Measurements from ENCODE around the gene DOCK1.

DOCK1 gene

GRCh38 chr10:127046975-127047877 is 142.0 kb downstream of the DOCK1 start:
- no peaks in the 10 kb centered on the region for H3K9me3 ChIP-seq (ENCODE audit: control insufficient read depth, low read length)
- no peak overlapping the region for H3K14ac ChIP-seq (ENCODE audit: low read length in 2 of 2)
- no peak overlapping the region for H3K9ac ChIP-seq (ENCODE audit: low read length)
- peak overlapping the region in 1 of 2 experiments; percentile 31 for H3K4me3 ChIP-seq (ENCODE audit: insufficient read depth in 1 of 2, low read depth in 1 of 2, low read length in 2 of 2)
- H4K8ac ChIP-seq (ENCODE audit: low read length): no peak overlapping the region
- WGBS: 93% methylated on average over 5 of the region's 7 CpGs
- H2AK5ac ChIP-seq (ENCODE audit: low read length, severe bottlenecking): no peak overlapping the region
- H2BK12ac ChIP-seq (ENCODE audit: low read length in 2 of 2): no peak overlapping the region
- H2BK15ac ChIP-seq (ENCODE audit: low read depth, poor library complexity, severe bottlenecking): no peak overlapping the region
- no peak overlapping the region for H2AFZ ChIP-seq (ENCODE audit: low read depth, low read length)
- H3K18ac ChIP-seq (ENCODE audit: low read depth in 1 of 2, low read length in 2 of 2): no peak overlapping the region
- peak overlapping the region; percentile 16 for H3K4me2 ChIP-seq (ENCODE audit: low read length, poor library complexity, severe bottlenecking)
- no peaks in the 10 kb centered on the region for H3K27me3 ChIP-seq (ENCODE audit: control insufficient read depth in 1 of 2, insufficient read depth in 1 of 2, low read length in 2 of 2)
- H2BK120ac ChIP-seq (ENCODE audit: low read depth, low read length): no peak overlapping the region
- DNase-seq: peak; percentile 35
- H3K4me1 ChIP-seq (ENCODE audit: control insufficient read depth, insufficient read depth, low read depth, low read length): peaks cover 3% of the 10 kb centered on the region
- H2BK5ac ChIP-seq (ENCODE audit: low read depth, low read length, poor library complexity, severe bottlenecking): no peak overlapping the region
- no peak overlapping the region for H3K4ac ChIP-seq (ENCODE audit: low read depth in 1 of 2, low read length in 2 of 2)
- peaks cover 13% of the 10 kb centered on the region for H3K79me1 ChIP-seq (replicated peaks; ENCODE audit: low read length, poor library complexity, severe bottlenecking)
- H3K36me3 ChIP-seq (ENCODE audit: control insufficient read depth in 1 of 2, insufficient read depth in 2 of 2, low read depth in 1 of 2, low read length in 2 of 2): peaks cover 27 to 51% of the 10 kb centered on the region in 2 experiments
- peak overlapping the region; percentile 32 for H3K27ac ChIP-seq (ENCODE audit: low read length, poor library complexity, severe bottlenecking)
- H3K23ac ChIP-seq (ENCODE audit: low read length in 2 of 2): no peak overlapping the region
- no peak overlapping the region for H4K91ac ChIP-seq (ENCODE audit: low read length)

GRCh38 chr10:127047878-127048238 is 142.6 kb downstream of the DOCK1 start:
- no peak for DNase-seq
- Histone ChIP-seq H3K9me3 (ENCODE audit: control insufficient read depth, low read length) (no peaks in the 10 kb centered on the region), H2BK12ac (ENCODE audit: low read length in 2 of 2) (no peak overlapping the region), H2AFZ (ENCODE audit: low read depth, low read length) (no peak overlapping the region), H3K9ac (ENCODE audit: low read length) (no peak overlapping the region), H4K8ac (ENCODE audit: low read length) (no peak overlapping the region), H3K4me3 (ENCODE audit: insufficient read depth in 1 of 2, low read depth in 1 of 2, low read length in 2 of 2) (peak overlapping the region in 1 of 2 experiments; percentile 31), H2BK5ac (ENCODE audit: low read depth, low read length, poor library complexity, severe bottlenecking) (no peak overlapping the region), H3K4me2 (ENCODE audit: low read length, poor library complexity, severe bottlenecking) (no peak overlapping the region), H3K27me3 (ENCODE audit: control insufficient read depth in 1 of 2, insufficient read depth in 1 of 2, low read length in 2 of 2) (no peaks in the 10 kb centered on the region), H3K18ac (ENCODE audit: low read depth in 1 of 2, low read length in 2 of 2) (no peak overlapping the region), H3K79me1 (replicated peaks; ENCODE audit: low read length, poor library complexity, severe bottlenecking) (peaks cover 12% of the 10 kb centered on the region), H2BK120ac (ENCODE audit: low read depth, low read length) (no peak overlapping the region), H2BK15ac (ENCODE audit: low read depth, poor library complexity, severe bottlenecking) (no peak overlapping the region), H4K91ac (ENCODE audit: low read length) (no peak overlapping the region), H3K4ac (ENCODE audit: low read depth in 1 of 2, low read length in 2 of 2) (no peak overlapping the region), H3K14ac (ENCODE audit: low read length in 2 of 2) (no peak overlapping the region), H3K23ac (ENCODE audit: low read length in 2 of 2) (no peak overlapping the region), H3K27ac (ENCODE audit: low read length, poor library complexity, severe bottlenecking) (no peak overlapping the region), H2AK5ac (ENCODE audit: low read length, severe bottlenecking) (no peak overlapping the region), H3K36me3 (ENCODE audit: control insufficient read depth in 1 of 2, insufficient read depth in 2 of 2, low read depth in 1 of 2, low read length in 2 of 2) (peaks cover 27 to 50% of the 10 kb centered on the region in 2 experiments), H3K4me1 (ENCODE audit: control insufficient read depth, insufficient read depth, low read depth, low read length) (peaks cover 3% of the 10 kb centered on the region)
- WGBS: 97% methylated on average over 6 of the region's 6 CpGs

- no peak overlapping the region for H2BK15ac ChIP-seq (ENCODE audit: low read depth, poor library complexity, severe bottlenecking)
- DNase-seq: no peak
- H3K4ac ChIP-seq (ENCODE audit: low read depth in 1 of 2, low read length in 2 of 2): no peak overlapping the region
- peaks cover 25 to 50% of the 10 kb centered on the region in 2 experiments for H3K36me3 ChIP-seq (ENCODE audit: control insufficient read depth in 1 of 2, insufficient read depth in 2 of 2, low read depth in 1 of 2, low read length in 2 of 2)
- H3K9me3 ChIP-seq (ENCODE audit: control insufficient read depth, low read length): no peaks in the 10 kb centered on the region
- no peak overlapping the region for H4K91ac ChIP-seq (ENCODE audit: low read length)
- no peak overlapping the region for H3K14ac ChIP-seq (ENCODE audit: low read length in 2 of 2)
- no peak overlapping the region for H2AK5ac ChIP-seq (ENCODE audit: low read length, severe bottlenecking)
- H2AFZ ChIP-seq (ENCODE audit: low read depth, low read length): no peak overlapping the region
- 95% methylated on average over 5 of the region's 6 CpGs for WGBS
- H3K4me3 ChIP-seq (ENCODE audit: insufficient read depth in 1 of 2, low read depth in 1 of 2, low read length in 2 of 2): no peak overlapping the region
- H2BK120ac ChIP-seq (ENCODE audit: low read depth, low read length): no peak overlapping the region
- H3K4me1 ChIP-seq (ENCODE audit: control insufficient read depth, insufficient read depth, low read depth, low read length): peaks cover 3% of the 10 kb centered on the region
- H3K23ac ChIP-seq (ENCODE audit: low read length in 2 of 2): no peak overlapping the region
- no peak overlapping the region for H3K27ac ChIP-seq (ENCODE audit: low read length, poor library complexity, severe bottlenecking)
- no peak overlapping the region for H2BK5ac ChIP-seq (ENCODE audit: low read depth, low read length, poor library complexity, severe bottlenecking)
- H3K27me3 ChIP-seq (ENCODE audit: control insufficient read depth in 1 of 2, insufficient read depth in 1 of 2, low read length in 2 of 2): no peaks in the 10 kb centered on the region
- no peak overlapping the region for H3K4me2 ChIP-seq (ENCODE audit: low read length, poor library complexity, severe bottlenecking)
- peaks cover 12% of the 10 kb centered on the region for H3K79me1 ChIP-seq (replicated peaks; ENCODE audit: low read length, poor library complexity, severe bottlenecking)
- no peak overlapping the region for H2BK12ac ChIP-seq (ENCODE audit: low read length in 2 of 2)
- H4K8ac ChIP-seq (ENCODE audit: low read length): no peak overlapping the region
- H3K9ac ChIP-seq (ENCODE audit: low read length): no peak overlapping the region
- no peak overlapping the region for H3K18ac ChIP-seq (ENCODE audit: low read depth in 1 of 2, low read length in 2 of 2)
Measured at GRCh38 chr10:127048630-127049029, 143.4 kb downstream of the DOCK1 start.

GRCh38 chr10:127052001-127052400 is 146.8 kb downstream of the DOCK1 start:
- H2BK5ac ChIP-seq (ENCODE audit: low read depth, low read length, poor library complexity, severe bottlenecking): no peak overlapping the region
- no peak overlapping the region for H3K23ac ChIP-seq (ENCODE audit: low read length in 2 of 2)
- H3K27me3 ChIP-seq (ENCODE audit: control insufficient read depth in 1 of 2, insufficient read depth in 1 of 2, low read length in 2 of 2): no peaks in the 10 kb centered on the region
- no peak overlapping the region for H4K91ac ChIP-seq (ENCODE audit: low read length)
- no peak overlapping the region for H3K14ac ChIP-seq (ENCODE audit: low read length in 2 of 2)
- 91% methylated on average over 9 of the region's 9 CpGs for WGBS
- no peak overlapping the region for H2BK120ac ChIP-seq (ENCODE audit: low read depth, low read length)
- no peak overlapping the region for H3K4me3 ChIP-seq (ENCODE audit: insufficient read depth in 1 of 2, low read depth in 1 of 2, low read length in 2 of 2)
- H3K4ac ChIP-seq (ENCODE audit: low read depth in 1 of 2, low read length in 2 of 2): no peak overlapping the region
- H2AK5ac ChIP-seq (ENCODE audit: low read length, severe bottlenecking): no peak overlapping the region
- H3K36me3 ChIP-seq (ENCODE audit: control insufficient read depth in 1 of 2, insufficient read depth in 2 of 2, low read depth in 1 of 2, low read length in 2 of 2): peaks cover 26 to 54% of the 10 kb centered on the region in 2 experiments
- no peak overlapping the region for H3K27ac ChIP-seq (ENCODE audit: low read length, poor library complexity, severe bottlenecking)
- H3K9ac ChIP-seq (ENCODE audit: low read length): no peak overlapping the region
- peaks cover 10% of the 10 kb centered on the region for H3K79me1 ChIP-seq (replicated peaks; ENCODE audit: low read length, poor library complexity, severe bottlenecking)
- no peak overlapping the region for H2BK12ac ChIP-seq (ENCODE audit: low read length in 2 of 2)
- H3K4me2 ChIP-seq (ENCODE audit: low read length, poor library complexity, severe bottlenecking): no peak overlapping the region
- no peak overlapping the region for H3K18ac ChIP-seq (ENCODE audit: low read depth in 1 of 2, low read length in 2 of 2)
- no peak for DNase-seq
- H3K9me3 ChIP-seq (ENCODE audit: control insufficient read depth, low read length): peaks cover 2% of the 10 kb centered on the region
- H2BK15ac ChIP-seq (ENCODE audit: low read depth, poor library complexity, severe bottlenecking): no peak overlapping the region
- no peak overlapping the region for H2AFZ ChIP-seq (ENCODE audit: low read depth, low read length)
- peaks cover 2% of the 10 kb centered on the region for H3K4me1 ChIP-seq (ENCODE audit: control insufficient read depth, insufficient read depth, low read depth, low read length)
- no peak overlapping the region for H4K8ac ChIP-seq (ENCODE audit: low read length)
